GM10847 (cell line): ENCODE data around the gene FRMD3.

Source experiments
- POLR2A ChIP-seq: IDR thresholded peaks from 2 replicates; pipeline ENCODE4 v1.6.1; 2011; ENCODE audit not compliant: insufficient read length; ENCODE audit errors: extremely low read depth

Gene FRMD3

DNA sequence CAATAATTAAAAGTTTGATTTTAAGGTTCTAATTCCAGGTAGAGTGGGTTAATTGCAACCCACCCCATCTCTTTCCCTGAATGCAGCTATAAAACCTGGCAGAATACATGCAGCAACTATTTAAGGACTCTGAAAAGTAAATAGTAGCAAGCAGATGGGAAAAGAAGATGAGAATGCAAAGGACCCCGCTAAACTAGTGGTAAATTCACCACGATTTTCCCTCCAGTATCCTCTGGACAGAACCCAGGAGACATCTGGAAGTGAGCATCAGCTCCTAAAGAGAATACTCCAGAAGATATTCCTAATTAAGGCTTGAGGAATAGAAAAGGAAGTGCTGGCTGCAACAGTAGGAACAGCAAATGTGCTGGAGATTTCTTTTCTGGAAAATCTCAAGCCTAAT lies 170.9 kb downstream of the FRMD3 start:
- TF ChIP-seq POLR2A = no peak

DNA sequence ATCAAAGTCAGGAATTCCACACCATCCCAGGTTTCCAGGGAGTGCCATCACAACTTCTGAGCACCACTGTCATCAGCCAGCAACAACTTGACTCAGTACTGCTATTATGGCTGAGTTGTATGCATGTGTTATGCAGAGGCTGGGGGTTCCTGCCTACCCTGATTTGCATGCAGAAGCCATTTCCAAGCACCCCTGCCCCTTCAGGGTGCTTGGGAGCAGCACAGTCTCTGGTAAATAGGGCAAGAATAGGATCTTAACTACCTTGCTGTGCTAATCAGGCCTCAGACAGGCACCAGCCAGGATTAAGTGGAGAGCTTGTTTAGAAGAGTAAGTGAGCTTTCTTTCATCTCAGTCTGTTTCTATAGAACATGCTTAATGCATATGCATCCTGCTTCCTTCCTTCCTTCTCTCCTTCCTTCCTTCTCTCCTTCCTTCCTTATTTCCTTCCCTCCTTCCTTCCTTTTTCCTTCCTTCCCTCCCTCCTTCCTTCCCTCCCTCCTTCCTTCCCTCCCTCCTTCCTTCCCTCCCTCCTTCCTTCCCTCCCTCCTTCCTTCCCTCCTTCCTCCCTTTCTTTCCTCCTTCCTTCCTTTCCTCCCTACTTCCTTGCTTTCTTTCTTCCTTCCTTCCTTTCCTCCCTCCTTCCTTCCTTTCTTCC lies 175.7 kb downstream of the FRMD3 start:
- TF ChIP-seq POLR2A = no peak

DNA sequence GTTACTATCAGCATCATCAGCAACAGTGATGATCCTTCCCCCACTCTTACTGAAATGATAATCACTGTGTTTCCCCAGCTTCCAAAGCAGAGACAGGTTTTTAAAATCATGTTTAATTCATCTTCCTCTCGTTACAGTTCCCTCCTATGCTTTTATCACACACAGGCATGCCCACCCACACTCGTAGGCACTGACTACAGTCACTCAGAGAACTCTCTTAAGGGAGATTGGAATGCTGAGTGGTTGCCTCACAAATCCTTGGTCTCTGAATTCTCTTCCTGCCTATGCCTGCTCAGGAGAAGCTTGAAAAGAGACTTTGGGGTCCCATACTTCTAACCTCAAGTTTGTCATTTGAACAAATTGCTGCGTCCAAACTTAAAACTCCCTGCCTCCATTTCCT lies 179.2 kb downstream of the FRMD3 start:
- TF ChIP-seq POLR2A = no peak

DNA sequence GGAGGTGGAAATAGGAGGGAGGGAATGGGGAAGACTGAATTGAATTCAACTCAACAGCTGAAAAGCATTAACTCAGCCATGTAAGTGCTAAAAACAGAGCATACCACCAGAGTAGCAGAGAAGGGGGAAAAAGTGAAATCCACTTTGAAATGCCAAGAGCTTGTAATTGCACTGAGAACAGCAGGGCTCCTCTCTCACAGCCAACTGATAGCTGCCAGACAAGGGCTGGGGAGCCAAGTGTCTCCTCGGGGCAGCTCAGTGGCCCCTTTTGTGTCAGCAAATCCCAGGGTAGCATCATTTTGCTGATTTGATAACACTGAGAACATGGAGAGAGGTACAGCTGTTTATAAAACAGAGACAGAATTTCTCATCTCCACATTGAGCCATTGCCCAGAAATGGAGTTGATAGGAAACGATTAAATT lies 182.5 kb downstream of the FRMD3 start:
- TF ChIP-seq POLR2A = no peak

DNA sequence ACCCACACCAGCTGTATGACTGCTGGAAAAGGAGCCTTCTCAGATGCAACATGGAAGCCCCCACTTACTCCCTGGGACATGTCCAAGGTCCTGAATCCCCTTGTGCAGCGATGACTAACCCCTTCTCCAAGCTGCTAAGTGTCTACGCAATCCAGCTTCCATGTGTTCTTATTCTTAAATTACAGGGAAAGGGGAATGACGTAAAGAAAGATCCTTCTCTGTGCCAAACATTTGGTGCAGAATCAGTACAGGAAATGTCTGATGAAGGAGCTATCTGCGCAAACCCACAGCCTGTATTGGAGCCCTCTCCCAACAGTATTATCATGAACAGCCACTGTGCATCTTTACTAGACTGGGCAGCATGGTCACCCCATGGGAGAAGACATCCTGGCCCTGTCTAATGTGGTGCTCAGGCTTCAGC lies 183.2 kb downstream of the FRMD3 start:
- no peak for TF ChIP-seq POLR2A

DNA sequence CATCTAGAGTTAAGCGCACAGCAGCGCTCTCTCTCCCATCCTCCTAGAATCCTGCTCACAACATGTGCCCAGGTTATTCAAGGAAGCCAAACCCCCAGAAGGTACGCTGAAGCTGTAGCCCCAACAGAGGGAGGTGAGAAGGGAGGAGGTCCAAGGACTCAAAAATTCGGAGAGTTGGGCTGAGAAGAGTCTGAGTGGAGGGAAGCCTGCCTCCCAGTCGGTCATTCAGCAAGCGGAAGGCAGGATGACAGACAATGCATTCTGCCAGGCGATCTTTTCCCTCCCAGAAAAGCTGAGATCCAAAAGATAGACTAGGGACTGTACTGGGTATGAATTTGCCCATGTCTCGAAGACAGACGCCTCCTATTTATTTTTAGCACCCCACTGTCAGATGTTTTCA lies 189.2 kb downstream of the FRMD3 start:
- no peak for TF ChIP-seq POLR2A

DNA sequence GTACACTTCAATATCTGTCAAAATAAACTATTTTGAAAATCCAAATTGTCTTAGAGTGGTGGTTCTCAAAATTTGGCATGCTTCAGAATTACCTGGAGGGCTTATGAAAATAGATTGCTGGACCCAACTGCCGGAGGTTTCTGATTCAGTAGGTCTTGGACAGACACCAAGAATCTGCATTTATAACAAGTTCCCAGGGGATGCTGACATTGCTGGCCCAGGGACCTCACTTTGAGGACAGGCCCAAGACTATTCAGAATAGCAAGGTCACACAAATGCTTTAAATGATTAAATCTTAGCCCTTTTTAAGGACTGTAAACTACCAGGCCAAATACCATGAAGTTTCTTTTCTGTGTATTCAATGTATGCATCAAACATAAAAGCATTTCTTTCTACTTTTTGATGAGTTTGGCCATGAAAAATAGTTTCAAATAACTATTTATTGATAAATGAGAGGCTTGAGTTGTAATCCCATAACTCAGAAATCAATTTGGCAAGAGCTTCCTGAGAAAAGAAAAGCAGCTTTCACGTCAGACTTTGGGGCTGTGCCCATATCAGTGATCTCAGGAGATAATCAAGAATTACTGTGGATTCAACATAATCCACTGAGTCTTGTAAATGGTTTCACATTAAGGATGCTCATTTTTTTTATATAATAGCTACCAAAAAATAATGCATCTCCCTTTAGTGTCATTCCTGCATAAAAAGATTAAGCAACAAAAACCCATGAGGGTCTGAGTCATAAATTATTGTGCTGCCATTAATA lies 191.4 kb downstream of the FRMD3 start:
- no peak for TF ChIP-seq POLR2A

DNA sequence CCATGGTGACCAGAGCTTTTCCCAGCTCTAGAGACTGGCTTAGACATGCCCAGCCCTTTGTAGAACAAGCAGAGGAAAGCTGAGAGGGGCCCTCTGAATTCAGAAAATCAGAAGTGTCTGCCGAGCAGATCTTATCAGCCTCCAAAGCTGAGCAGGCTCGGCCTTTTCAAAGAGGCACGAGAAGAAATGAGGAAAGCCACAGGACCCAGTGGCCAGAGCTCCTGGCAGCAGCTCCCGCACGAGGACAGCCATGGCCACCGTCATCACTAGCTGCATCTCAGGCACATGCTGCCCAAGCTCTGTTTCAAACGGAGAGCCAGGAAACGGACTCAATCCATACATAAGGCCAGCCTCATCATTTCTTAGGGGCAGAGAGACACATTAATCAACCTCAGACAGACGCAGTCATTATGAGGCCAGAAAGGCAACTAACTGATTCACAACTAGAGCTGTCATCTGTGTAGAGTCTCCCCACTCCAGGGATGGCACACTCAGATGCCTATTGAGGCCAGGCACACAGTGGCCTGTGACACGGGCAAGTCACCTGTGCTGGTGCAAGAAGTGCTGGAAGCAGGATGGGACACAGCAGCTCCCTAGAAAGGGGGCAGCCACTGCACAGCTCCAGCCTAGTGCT lies 194.7 kb downstream of the FRMD3 start:
- TF ChIP-seq POLR2A = no peak

DNA sequence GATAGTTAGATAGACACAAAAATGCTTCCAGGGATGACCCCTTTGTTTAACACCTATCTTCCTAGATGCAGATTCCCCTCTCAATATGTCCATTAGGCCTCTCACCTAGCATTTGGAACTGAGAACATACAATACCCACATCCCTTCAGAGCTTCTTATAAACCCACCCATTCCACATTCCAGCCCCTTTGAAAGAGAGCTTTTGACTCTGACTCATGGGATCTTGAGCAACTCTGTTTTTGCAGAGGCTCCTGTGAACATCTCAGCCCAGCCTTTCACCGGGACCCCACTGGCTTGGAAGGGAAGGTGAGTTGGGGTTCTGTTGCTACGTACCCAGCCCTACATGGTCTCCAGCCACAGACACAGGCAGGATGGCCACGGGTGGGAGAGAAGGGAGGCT lies 195.5 kb downstream of the FRMD3 start:
- TF ChIP-seq POLR2A = no peak

DNA sequence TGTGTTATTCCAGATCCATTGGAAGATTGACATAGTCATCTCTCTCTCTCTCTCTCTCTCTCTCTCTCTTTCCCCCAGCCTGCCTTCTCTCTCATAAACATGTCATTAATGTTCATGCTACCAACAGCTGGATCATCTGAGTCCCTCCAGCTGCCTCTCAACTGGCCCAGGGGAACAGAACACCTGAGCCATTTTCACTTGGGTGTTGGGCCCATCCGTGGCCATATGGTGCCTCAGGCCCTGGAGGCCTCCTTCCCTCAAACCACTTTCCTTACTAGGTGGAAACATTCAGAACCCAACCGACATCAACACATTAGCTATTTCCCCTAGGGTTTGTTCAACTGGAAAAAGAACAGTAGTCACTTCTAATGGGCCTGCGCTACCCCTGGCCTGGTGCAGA lies 196.2 kb downstream of the FRMD3 start:
- no peak for TF ChIP-seq POLR2A

DNA sequence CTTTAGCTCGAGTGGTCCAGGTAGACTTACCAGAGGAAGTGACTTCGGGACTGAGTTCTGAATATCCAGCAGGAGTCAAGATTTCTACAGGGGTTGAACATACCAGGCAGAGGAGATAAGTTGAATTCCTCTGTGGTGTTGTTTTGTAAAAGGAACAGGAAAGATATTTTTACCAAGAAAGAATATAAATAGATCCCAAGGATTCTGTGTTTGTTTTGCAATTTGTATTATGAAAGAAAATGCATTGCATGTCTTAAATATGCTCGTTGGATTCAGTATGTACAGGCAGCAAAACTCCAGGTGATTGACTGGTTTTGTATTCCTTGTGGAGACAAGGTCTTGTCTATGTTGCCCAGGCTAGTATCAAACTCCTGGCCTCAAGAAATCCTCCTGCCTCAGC lies 197.8 kb downstream of the FRMD3 start:
- no peak for TF ChIP-seq POLR2A

DNA sequence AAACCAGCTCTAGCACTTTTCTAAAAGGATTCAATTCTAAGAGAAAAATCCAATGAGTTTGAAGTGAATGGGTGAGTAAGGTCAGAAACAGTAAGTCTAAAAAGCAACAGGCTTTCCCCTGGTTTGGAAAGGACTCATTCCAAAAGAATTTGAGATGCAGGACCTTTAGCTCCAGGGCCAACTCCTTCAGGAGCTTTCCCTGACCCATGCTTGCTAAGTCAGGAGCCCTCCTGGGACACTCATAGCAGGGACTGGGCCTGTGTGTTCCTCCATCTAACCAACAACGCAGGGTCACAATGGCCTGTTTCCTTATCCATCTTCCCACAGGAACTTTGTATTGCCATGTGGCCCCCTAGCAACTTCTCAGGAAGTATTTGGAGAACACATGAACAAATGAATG lies 198.8 kb downstream of the FRMD3 start:
- no peak for TF ChIP-seq POLR2A

DNA sequence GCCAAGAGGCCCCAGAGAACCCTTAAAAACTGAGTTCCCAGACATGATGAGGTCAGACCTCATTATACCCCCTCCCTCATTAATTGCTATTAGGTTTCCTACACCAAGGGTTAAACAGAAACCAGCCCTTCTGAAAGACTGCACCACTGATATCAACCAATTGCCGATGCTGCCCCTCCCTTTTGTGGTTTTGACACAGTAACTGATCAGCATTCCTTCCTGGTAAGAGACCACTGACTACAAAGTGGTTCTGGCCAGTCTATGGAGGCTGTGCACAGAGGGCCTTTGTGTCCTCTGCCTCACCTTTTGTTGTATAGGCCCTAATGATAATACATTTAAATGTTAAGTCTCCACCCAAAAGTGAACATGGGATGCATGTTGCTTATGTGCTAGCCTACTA lies 201.5 kb downstream of the FRMD3 start:
- no peak for TF ChIP-seq POLR2A

DNA sequence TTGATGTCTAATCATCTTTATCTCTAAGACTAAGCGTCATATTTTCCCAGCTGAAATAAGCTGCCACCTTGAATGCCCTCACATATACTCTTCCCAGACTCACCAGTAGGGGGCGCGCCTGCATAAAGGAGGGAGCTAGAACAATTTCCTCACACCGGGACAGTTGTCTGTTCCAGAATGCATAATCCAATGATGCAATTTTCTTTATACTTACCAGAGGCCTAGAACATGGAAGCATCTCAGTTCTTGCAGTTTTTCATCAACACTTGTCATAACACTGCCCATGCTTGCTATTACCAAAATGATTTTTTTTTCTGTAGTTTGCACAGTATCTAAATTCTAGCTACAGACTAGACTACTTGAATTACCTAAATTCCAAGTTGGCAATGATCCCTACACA lies 203.9 kb downstream of the FRMD3 start:
- TF ChIP-seq POLR2A = no peak

DNA sequence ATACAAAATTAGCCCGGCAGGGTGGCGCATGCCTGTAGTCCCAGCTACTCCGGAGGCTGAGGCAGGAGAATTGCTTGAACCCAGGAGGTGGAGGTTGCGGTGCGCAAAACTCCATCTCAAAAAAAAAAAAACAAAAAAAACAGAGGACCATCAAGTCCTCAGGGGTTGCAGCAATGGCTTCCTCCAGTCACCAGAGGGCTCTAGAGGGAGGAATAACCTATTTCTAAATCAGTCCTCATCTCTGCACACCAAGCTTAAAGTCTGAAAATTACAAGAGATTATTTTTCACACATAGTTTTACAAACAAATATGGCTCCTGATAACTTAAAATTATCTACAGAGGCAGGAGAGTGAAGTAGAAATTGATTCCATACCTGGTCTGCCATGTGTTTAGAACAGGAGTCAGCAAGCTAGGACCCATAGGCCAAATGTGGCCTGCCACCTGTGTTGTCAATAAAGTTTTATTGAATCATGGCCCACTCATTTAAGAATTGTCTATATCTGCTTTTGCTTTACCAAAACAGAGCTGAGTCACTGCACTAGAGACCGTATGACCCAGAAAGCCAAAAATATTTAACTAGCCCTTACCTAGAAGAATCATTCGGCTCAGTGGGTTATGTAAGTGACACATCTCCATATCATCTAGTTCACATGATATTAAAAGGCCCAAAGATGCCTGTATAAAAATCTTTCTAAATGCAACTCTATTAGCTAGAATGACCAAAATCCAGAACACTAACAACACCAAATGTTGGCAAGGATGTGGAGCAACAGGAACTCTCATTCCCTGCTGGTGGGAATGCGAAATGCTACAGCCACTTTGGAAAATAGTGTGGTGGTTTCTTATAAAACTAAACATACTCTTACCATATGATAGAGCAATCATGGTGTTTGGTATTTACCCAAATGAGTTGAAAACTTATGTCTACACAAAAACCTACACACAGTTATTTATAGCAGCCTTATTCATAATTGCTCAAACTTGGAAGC lies 207.7 kb downstream of the FRMD3 start:
- TF ChIP-seq POLR2A = no peak
